Upper lobe of left lung (tissue), 4 donors: ENCODE data around the gene UNC5C.

Experiments
- EP300 ChIP-seq, 4 donors: sonication (generic); formaldehyde crosslinking; IDR thresholded peaks; one replicate each; pipeline ENCODE4 v1.5.1; 2017; ENCODE audit warnings: antibody characterized with exemption in 4 of 4, control low read depth in 2 of 4
- POLR2AphosphoS5 ChIP-seq, 2 donors: sonication (generic); formaldehyde crosslinking; IDR thresholded peaks; one replicate each; pipeline ENCODE4 v1.5.1; 2017; ENCODE audit warnings: antibody characterized with exemption in 2 of 2
- TF ChIP-seq, protein P1 (sequence below), 6 experiments: fragments of 450-650 bp in 4 of 6; fragments of 200-600 bp in 2 of 6; sonication (generic) in 2 of 6; IDR thresholded peaks; one replicate each; pipeline ENCODE4 v1.5.1; 2016 to 2019; ENCODE audit warnings: antibody characterized with exemption in 6 of 6

GRCh38 chr4:95142932-95143331 is 405.8 kb downstream of the UNC5C start:
- TF ChIP-seq EP300 (IDR thresholded peaks at IDR 0.05), result no peak
- TF ChIP-seq, protein P1, sequence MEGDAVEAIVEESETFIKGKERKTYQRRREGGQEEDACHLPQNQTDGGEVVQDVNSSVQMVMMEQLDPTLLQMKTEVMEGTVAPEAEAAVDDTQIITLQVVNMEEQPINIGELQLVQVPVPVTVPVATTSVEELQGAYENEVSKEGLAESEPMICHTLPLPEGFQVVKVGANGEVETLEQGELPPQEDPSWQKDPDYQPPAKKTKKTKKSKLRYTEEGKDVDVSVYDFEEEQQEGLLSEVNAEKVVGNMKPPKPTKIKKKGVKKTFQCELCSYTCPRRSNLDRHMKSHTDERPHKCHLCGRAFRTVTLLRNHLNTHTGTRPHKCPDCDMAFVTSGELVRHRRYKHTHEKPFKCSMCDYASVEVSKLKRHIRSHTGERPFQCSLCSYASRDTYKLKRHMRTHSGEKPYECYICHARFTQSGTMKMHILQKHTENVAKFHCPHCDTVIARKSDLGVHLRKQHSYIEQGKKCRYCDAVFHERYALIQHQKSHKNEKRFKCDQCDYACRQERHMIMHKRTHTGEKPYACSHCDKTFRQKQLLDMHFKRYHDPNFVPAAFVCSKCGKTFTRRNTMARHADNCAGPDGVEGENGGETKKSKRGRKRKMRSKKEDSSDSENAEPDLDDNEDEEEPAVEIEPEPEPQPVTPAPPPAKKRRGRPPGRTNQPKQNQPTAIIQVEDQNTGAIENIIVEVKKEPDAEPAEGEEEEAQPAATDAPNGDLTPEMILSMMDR (IDR thresholded peaks at IDR 0.05), result no peak
- no peak for TF ChIP-seq POLR2AphosphoS5 (IDR thresholded peaks at IDR 0.05)
